ENCODE results near the gene ALMS1. TPM values are rescaled to one million over a fixed set of nuclear protein-coding genes. Genes with fewer than 3 reads are reported as not detected.
"Not testable (repeated sequence)": the region's sequence is repeated elsewhere in the genome, so short reads cannot be mapped to it uniquely, and the experiment has no call there.

Gene ALMS1
- polyA plus RNA-seq, 1 of the 3 experiments (the other 2 are of a cell fraction): 7.0 TPM

DNA sequence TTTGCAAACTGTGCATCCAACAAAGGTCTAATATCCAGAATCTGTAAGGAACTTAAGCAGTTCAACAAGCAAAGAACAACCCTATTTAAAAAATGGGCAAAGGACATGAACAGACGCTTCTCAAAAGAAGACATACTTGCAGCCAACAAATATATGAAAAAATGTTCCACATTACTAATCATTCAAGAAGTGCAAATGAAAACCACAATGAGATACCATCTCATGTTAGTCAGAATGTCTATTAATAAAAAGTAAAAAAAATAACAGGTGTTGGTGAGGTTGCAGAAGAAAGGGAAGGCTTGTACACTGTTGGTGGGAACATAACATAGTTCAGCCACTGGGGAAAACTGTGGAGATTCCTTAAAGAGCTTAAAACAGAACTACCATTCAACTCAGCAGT is 130.4 kb downstream of the ALMS1 start:
- Histone ChIP-seq H3K9ac (no peak overlapping the region), H3K9me2 (no peaks in the 10 kb centered on the region), H3K79me2 (ENCODE audit: insufficient read depth) (no peaks in the 10 kb centered on the region), H3K4me3 (ENCODE audit: low read depth in 2 of 2, low read length in 1 of 2) (no peak overlapping the region), H2AFZ (ENCODE audit: low read depth) (no peak overlapping the region), H3K27ac (ENCODE audit: low read depth in 2 of 2, low read length in 1 of 2) (no peak overlapping the region), H3K36me3 (replicated peaks in 1 of 2; ENCODE audit: control insufficient read depth in 1 of 2, insufficient read depth in 2 of 2, low read length in 1 of 2) (peaks cover 15 to 28% of the 10 kb centered on the region in 2 experiments), H3K4me1 (ENCODE audit: control insufficient read depth in 1 of 2, insufficient read depth in 2 of 2, low read depth in 1 of 2, low read length in 1 of 2) (no peaks in the 10 kb centered on the region), H3K9me3 (no peaks in the 10 kb centered on the region), H3K4me2 (no peak overlapping the region), H4K20me1 (ENCODE audit: insufficient read depth) (no peaks in the 10 kb centered on the region), H3K27me3 (ENCODE audit: insufficient read depth) (no peaks in the 10 kb centered on the region), H3F3A (replicated peaks; ENCODE audit: insufficient read depth) (peaks cover 4% of the 10 kb centered on the region)
- POLR2A ChIA-PET: no interaction called here
- TF ChIP-seq, protein P1, sequence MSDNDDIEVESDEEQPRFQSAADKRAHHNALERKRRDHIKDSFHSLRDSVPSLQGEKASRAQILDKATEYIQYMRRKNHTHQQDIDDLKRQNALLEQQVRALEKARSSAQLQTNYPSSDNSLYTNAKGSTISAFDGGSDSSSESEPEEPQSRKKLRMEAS (IDR thresholded peaks at IDR 0.05; ENCODE audit: low read depth): no peak
- TF ChIP-seq, protein P2, sequence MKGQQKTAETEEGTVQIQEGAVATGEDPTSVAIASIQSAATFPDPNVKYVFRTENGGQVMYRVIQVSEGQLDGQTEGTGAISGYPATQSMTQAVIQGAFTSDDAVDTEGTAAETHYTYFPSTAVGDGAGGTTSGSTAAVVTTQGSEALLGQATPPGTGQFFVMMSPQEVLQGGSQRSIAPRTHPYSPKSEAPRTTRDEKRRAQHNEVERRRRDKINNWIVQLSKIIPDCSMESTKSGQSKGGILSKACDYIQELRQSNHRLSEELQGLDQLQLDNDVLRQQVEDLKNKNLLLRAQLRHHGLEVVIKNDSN (IDR thresholded peaks at IDR 0.05; ENCODE audit: borderline replicate concordance, low read depth): no peak
- TF ChIP-seq MXI1 (IDR thresholded peaks at IDR 0.05; ENCODE audit: low read depth, low read length) (no peak), GABPA (IDR thresholded peaks at IDR 0.05; ENCODE audit: low read depth) (no peak), TCF12 (IDR thresholded peaks at IDR 0.05) (no peak)
- CTCF ChIA-PET: no interaction called here
- WGBS (ENCODE audit: low lambda C conversion rate): 97% methylated on average over 1 of the region's 1 CpG
- no peak for DNase-seq

DNA sequence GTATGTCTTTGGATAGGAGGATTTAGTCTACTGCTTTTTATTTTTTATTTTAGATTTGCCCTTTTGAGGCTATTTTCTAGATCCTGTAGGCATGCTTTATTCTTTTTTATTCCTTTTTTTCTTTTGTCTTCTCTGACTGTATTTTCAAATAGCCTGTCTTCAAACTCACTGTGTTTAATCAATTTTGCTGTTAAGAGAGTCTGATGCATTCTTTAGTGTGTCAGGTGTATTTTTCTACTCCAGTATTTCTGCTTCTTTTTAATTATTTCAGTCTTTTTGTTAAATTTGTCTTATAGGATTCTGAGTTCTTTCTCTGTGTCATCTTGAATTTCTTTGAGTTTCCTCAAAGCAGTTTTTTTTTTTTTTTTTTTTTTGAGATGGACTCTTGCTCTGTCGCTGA is 143.1 kb downstream of the ALMS1 start:
- Histone ChIP-seq H3K4me1 (ENCODE audit: control insufficient read depth in 1 of 2, insufficient read depth in 2 of 2, low read depth in 1 of 2, low read length in 1 of 2) (no peaks in the 10 kb centered on the region), H3K27ac (ENCODE audit: low read depth in 2 of 2, low read length in 1 of 2) (no peak overlapping the region), H3K4me2 (no peak overlapping the region), H3K9me2 (no peaks in the 10 kb centered on the region), H3K36me3 (replicated peaks in 1 of 2; ENCODE audit: control insufficient read depth in 1 of 2, insufficient read depth in 2 of 2, low read length in 1 of 2) (peaks cover 6 to 42% of the 10 kb centered on the region in 2 experiments), H4K20me1 (ENCODE audit: insufficient read depth) (no peaks in the 10 kb centered on the region), H3K27me3 (ENCODE audit: insufficient read depth) (no peaks in the 10 kb centered on the region), H3K4me3 (ENCODE audit: low read depth in 2 of 2, low read length in 1 of 2) (no peak overlapping the region), H2AFZ (ENCODE audit: low read depth) (no peak overlapping the region), H3K9me3 (peaks cover 12% of the 10 kb centered on the region; the same call in 1 of the 2 replicates), H3K79me2 (ENCODE audit: insufficient read depth) (no peaks in the 10 kb centered on the region), H3F3A (replicated peaks; ENCODE audit: insufficient read depth) (no peaks in the 10 kb centered on the region), H3K9ac (no peak overlapping the region)
- 94% methylated on average over 1 of the region's 1 CpG for WGBS (ENCODE audit: low lambda C conversion rate)
- no peak for TF ChIP-seq ELF1 (IDR thresholded peaks at IDR 0.05)
- no peak for TF ChIP-seq MEF2A (IDR thresholded peaks at IDR 0.05; ENCODE audit: borderline replicate concordance, low read depth)
- TF ChIP-seq TEAD4 (IDR thresholded peaks at IDR 0.05; ENCODE audit: borderline replicate concordance, insufficient read depth): no peak
- no peak for TF ChIP-seq GATA2 (CRISPR knock-in tag; IDR thresholded peaks at IDR 0.05)
- TF ChIP-seq NFIC (IDR thresholded peaks at IDR 0.05; ENCODE audit: borderline replicate concordance): no peak
- TF ChIP-seq, protein P3, sequence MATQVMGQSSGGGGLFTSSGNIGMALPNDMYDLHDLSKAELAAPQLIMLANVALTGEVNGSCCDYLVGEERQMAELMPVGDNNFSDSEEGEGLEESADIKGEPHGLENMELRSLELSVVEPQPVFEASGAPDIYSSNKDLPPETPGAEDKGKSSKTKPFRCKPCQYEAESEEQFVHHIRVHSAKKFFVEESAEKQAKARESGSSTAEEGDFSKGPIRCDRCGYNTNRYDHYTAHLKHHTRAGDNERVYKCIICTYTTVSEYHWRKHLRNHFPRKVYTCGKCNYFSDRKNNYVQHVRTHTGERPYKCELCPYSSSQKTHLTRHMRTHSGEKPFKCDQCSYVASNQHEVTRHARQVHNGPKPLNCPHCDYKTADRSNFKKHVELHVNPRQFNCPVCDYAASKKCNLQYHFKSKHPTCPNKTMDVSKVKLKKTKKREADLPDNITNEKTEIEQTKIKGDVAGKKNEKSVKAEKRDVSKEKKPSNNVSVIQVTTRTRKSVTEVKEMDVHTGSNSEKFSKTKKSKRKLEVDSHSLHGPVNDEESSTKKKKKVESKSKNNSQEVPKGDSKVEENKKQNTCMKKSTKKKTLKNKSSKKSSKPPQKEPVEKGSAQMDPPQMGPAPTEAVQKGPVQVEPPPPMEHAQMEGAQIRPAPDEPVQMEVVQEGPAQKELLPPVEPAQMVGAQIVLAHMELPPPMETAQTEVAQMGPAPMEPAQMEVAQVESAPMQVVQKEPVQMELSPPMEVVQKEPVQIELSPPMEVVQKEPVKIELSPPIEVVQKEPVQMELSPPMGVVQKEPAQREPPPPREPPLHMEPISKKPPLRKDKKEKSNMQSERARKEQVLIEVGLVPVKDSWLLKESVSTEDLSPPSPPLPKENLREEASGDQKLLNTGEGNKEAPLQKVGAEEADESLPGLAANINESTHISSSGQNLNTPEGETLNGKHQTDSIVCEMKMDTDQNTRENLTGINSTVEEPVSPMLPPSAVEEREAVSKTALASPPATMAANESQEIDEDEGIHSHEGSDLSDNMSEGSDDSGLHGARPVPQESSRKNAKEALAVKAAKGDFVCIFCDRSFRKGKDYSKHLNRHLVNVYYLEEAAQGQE (IDR thresholded peaks at IDR 0.05; ENCODE audit: low read depth, low read length): no peak
- TF ChIP-seq FOXM1 (IDR thresholded peaks at IDR 0.05; ENCODE audit: low read depth): no peak
- TF ChIP-seq RFX5 (IDR thresholded peaks at IDR 0.05; ENCODE audit: low read length): no peak
- TF ChIP-seq SIN3A (IDR thresholded peaks at IDR 0.05; ENCODE audit: borderline replicate concordance, low read depth, low read length): no peak
- DNase-seq: no peak
- POLR2A ChIA-PET: no interaction called here
- CTCF ChIA-PET: interaction anchor here (1.5 kb wide), 1 partner anchor 44 kb away, joined by 3 read pairs; no protein-coding TSS in a partner anchor

DNA sequence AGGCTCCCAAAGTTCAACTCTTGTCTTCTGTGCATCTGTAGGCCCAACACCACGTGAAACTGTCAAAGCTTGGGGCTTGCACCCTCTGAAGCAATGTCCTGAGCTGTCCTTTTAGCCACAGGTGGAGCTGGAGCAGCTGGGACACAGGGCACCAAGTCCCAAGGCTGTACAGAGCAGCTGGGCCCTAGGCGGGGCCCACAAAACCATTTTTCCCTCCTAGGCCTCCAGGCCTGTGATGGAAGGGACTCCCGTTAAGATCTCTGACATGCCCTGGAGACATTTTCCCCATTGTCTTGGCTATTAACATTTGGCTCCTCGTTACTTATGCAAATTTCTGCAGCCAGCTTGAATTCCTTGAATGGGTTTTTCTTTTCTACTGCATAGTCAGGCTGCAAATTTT is 145.1 kb downstream of the ALMS1 start:
- H3F3A ChIP-seq (replicated peaks; ENCODE audit: insufficient read depth); H3K27ac ChIP-seq (ENCODE audit: low read depth in 2 of 2, low read length in 1 of 2); POLR2A ChIA-PET; DNase-seq; H3K4me2 ChIP-seq; H3K27me3 ChIP-seq (ENCODE audit: insufficient read depth); H3K9ac ChIP-seq; H4K20me1 ChIP-seq (ENCODE audit: insufficient read depth); H2AFZ ChIP-seq (ENCODE audit: low read depth); H3K4me3 ChIP-seq (ENCODE audit: low read depth in 2 of 2, low read length in 1 of 2); H3K4me1 ChIP-seq (ENCODE audit: control insufficient read depth in 1 of 2, insufficient read depth in 2 of 2, low read depth in 1 of 2, low read length in 1 of 2); H3K9me2 ChIP-seq; H3K79me2 ChIP-seq (ENCODE audit: insufficient read depth): not testable (repeated sequence)
- CTCF ChIA-PET: interaction anchor here (1.1 kb wide), 1 partner anchor 12 kb away, joined by 3 read pairs; no protein-coding TSS in a partner anchor
- 64% methylated on average over 2 of the region's 4 CpGs for WGBS (ENCODE audit: low lambda C conversion rate)
- Histone ChIP-seq H3K36me3 (replicated peaks in 1 of 2; ENCODE audit: control insufficient read depth in 1 of 2, insufficient read depth in 2 of 2, low read length in 1 of 2) (peaks cover 17 to 42% of the 10 kb centered on the region in 2 experiments), H3K9me3 (peaks cover 12% of the 10 kb centered on the region)
